OCI-LY1 (cell line): ENCODE data around the gene GNAS.

Source experiments
- H2AFZ ChIP-seq: fragments of 200-600 bp; sonication (generic), shearing (Covaris generic); 2 replicates; pipeline ENCODE4 v1.6.0; 2014; ENCODE audit warnings: antibody characterized with exemption, mild to moderate bottlenecking, low read length
- H3F3A ChIP-seq: fragments of 200-600 bp; sonication (generic), shearing (Covaris generic); 2 replicates; pipeline ENCODE4 v1.6.0; 2014; ENCODE audit warnings: mild to moderate bottlenecking, antibody characterized with exemption, low read length, moderate library complexity; ENCODE audit not compliant: insufficient read depth
- H3K27ac ChIP-seq: fragments of 200-600 bp; sonication (generic); 2 replicates; pipeline ENCODE4 v1.5.1; 2014; ENCODE audit warnings: low read length, mixed run types, mild to moderate bottlenecking, low read depth; ENCODE audit not compliant: poor library complexity, severe bottlenecking
- H3K27me3 ChIP-seq: fragments of 200-600 bp; sonication (generic); 2 replicates; pipeline ENCODE4 v1.6.0; 2014; ENCODE audit warnings: antibody characterized with exemption, mild to moderate bottlenecking, low read length, moderate library complexity; ENCODE audit not compliant: insufficient read depth
- H3K36me3 ChIP-seq: fragments of 200-600 bp; sonication (generic); 2 replicates; pipeline ENCODE4 v1.6.1; 2014; ENCODE audit warnings: mild to moderate bottlenecking, antibody characterized with exemption, low read length, moderate library complexity, mixed read lengths; ENCODE audit not compliant: insufficient read depth
- H3K4me1 ChIP-seq: fragments of 200-600 bp; sonication (generic); 2 replicates; pipeline ENCODE4 v1.5.1; 2014; ENCODE audit warnings: mild to moderate bottlenecking, low read length, moderate library complexity; ENCODE audit not compliant: insufficient read depth, severe bottlenecking
- H3K4me2 ChIP-seq: fragments of 200-600 bp; sonication (generic), shearing (Covaris generic); 2 replicates; pipeline ENCODE4 v1.6.1; 2014; ENCODE audit warnings: low read length
- H3K4me3 ChIP-seq: fragments of 200-600 bp; sonication (generic); 2 replicates; pipeline ENCODE4 v1.5.1; 2014; ENCODE audit warnings: low read length, low read depth, mild to moderate bottlenecking, mixed read lengths; ENCODE audit not compliant: poor library complexity, severe bottlenecking
- H3K79me2 ChIP-seq: fragments of 200-600 bp; shearing (Covaris generic); 2 replicates; pipeline ENCODE4 v1.6.1; 2016; ENCODE audit warnings: mixed run types, low read length, mixed read lengths; ENCODE audit not compliant: insufficient read depth
- H3K9ac ChIP-seq: fragments of 200-600 bp; sonication (generic), shearing (Covaris generic); 2 replicates; pipeline ENCODE4 v1.6.1; 2014; ENCODE audit warnings: mild to moderate bottlenecking, low read length, mixed read lengths
- H3K9me2 ChIP-seq: fragments of 200-600 bp; sonication (generic), shearing (Covaris generic); 2 replicates; pipeline ENCODE4 v1.6.1; 2014; ENCODE audit warnings: low read depth, mild to moderate bottlenecking, low read length, mixed read lengths
- H3K9me3 ChIP-seq: fragments of 200-600 bp; shearing (Covaris generic); 2 replicates; pipeline ENCODE4 v1.6.1; 2014; ENCODE audit warnings: low read length, mixed read lengths
- H4K20me1 ChIP-seq: fragments of 200-600 bp; sonication (generic), shearing (Covaris generic); 2 replicates; pipeline ENCODE4 v1.6.0; 2016; ENCODE audit warnings: mild to moderate bottlenecking, low read length; ENCODE audit not compliant: insufficient read depth
- EZH2 ChIP-seq: fragments of 200-600 bp; sonication (generic), shearing (Covaris generic); IDR thresholded peaks from 2 replicates; pipeline ENCODE4 v1.8.0; 2017; ENCODE audit warnings: borderline replicate concordance, mixed run types, mild to moderate bottlenecking, antibody characterized with exemption, low read length, moderate library complexity, mixed read lengths
- TF ChIP-seq, protein P1 (sequence below): fragments of 200-600 bp; sonication (generic), shearing (Covaris generic); IDR thresholded peaks from 2 replicates; pipeline ENCODE4 v1.5.1; 2017; ENCODE audit warnings: mild to moderate bottlenecking, antibody characterized with exemption, low read length, moderate library complexity, mixed read lengths

GNAS gene

DNA sequence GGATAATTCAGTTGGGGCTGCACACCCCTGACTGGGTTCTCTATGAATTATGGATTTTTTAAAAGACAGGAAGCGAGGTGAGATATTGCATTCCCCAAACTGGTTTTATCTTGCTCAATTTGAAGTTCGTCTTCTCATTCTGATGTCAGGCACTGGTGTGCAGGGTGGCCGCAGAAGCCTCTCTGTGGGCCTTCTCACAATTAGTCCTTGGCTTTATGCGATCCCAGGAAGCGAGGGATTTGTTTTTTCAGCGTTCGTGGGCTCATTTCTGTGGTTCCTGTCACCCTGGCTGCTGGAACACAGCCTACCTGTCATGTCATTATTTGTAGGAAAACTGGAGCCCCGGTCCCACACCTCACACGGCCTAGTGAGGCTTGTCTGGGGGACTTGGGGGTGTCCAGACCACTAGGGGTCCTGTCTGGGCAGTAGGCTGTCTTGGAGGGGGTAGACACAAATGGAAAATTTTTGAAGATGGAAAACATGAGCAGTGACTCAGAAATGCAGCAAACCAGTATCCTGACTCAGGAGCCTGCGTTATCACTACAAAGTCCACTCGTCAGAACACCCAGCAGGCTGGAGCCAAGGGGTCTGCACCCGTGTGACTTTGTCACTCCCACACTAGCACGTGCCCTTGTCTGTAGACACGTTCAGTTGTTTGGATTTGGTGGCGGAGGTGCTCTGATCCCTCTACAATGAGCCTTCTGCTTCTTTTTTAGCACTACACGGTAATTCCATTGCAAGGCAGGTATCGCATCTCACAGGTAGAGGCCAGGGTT, 44.1 kb upstream of the GNAS start:
- Histone ChIP-seq H3K9ac (no peak overlapping the region), H3K9me3 (no peaks in the 10 kb centered on the region), H3K4me2 (no peak overlapping the region), H3K9me2 (no peaks in the 10 kb centered on the region), H3K79me2 (no peaks in the 10 kb centered on the region), H3K4me3 (no peak overlapping the region), H3K27ac (no peak overlapping the region), H3F3A (no peaks in the 10 kb centered on the region), H4K20me1 (no peaks in the 10 kb centered on the region), H3K36me3 (no peaks in the 10 kb centered on the region), H2AFZ (no peak overlapping the region), H3K4me1 (no peaks in the 10 kb centered on the region), H3K27me3 (0 out of 2 replicates have a peak, but pooled peaks cover 3% of the 10 kb centered on the region)
- TF ChIP-seq EZH2: no peak
- TF ChIP-seq, protein P1, sequence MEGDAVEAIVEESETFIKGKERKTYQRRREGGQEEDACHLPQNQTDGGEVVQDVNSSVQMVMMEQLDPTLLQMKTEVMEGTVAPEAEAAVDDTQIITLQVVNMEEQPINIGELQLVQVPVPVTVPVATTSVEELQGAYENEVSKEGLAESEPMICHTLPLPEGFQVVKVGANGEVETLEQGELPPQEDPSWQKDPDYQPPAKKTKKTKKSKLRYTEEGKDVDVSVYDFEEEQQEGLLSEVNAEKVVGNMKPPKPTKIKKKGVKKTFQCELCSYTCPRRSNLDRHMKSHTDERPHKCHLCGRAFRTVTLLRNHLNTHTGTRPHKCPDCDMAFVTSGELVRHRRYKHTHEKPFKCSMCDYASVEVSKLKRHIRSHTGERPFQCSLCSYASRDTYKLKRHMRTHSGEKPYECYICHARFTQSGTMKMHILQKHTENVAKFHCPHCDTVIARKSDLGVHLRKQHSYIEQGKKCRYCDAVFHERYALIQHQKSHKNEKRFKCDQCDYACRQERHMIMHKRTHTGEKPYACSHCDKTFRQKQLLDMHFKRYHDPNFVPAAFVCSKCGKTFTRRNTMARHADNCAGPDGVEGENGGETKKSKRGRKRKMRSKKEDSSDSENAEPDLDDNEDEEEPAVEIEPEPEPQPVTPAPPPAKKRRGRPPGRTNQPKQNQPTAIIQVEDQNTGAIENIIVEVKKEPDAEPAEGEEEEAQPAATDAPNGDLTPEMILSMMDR: no peak

- Histone ChIP-seq H3K4me1 (no peaks in the 10 kb centered on the region), H3K9me3 (no peaks in the 10 kb centered on the region), H2AFZ (no peak overlapping the region), H3F3A (no peaks in the 10 kb centered on the region), H3K79me2 (no peaks in the 10 kb centered on the region), H3K36me3 (no peaks in the 10 kb centered on the region), H3K27me3 (no peaks in the 10 kb centered on the region), H3K9me2 (no peaks in the 10 kb centered on the region), H3K27ac (no peak overlapping the region), H4K20me1 (no peaks in the 10 kb centered on the region), H3K4me3 (no peak overlapping the region), H3K9ac (no peak overlapping the region), H3K4me2 (no peak overlapping the region)
- no peak for TF ChIP-seq EZH2
- TF ChIP-seq, protein P1: no peak
Measured at GRCh38 chr20:58810116-58810878, 42.2 kb upstream of the GNAS start.

DNA sequence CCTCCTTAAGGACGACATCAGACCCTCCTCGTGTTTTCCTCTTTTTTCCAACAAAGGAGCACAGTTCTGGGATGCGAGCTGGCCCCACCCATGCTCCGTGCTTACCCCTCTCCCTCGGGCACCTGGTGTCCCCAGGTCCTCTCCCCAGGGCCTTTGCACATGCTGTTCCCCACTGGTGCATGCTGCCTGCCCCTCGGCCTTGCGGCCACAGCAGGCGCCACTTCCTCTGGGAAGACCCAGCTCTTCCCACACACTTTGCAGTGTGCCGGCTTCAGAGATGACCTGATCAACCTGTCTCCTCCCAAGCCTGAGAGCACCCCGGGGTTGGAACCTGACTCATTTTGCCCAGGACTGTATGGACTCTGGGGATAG, 41.7 kb upstream of the GNAS start:
- TF ChIP-seq EZH2: no peak
- TF ChIP-seq, protein P1: no peak
- no peaks in the 10 kb centered on the region for H4K20me1 ChIP-seq
- no peak overlapping the region for H3K9ac ChIP-seq
- no peaks in the 10 kb centered on the region for H3K36me3 ChIP-seq
- H3K9me2 ChIP-seq: no peaks in the 10 kb centered on the region
- no peak overlapping the region for H2AFZ ChIP-seq
- no peaks in the 10 kb centered on the region for H3K9me3 ChIP-seq
- no peaks in the 10 kb centered on the region for H3K27me3 ChIP-seq
- no peak overlapping the region for H3K4me3 ChIP-seq
- no peak overlapping the region for H3K27ac ChIP-seq
- H3K4me2 ChIP-seq: no peak overlapping the region
- no peaks in the 10 kb centered on the region for H3F3A ChIP-seq
- H3K4me1 ChIP-seq: no peaks in the 10 kb centered on the region
- no peaks in the 10 kb centered on the region for H3K79me2 ChIP-seq
